Fibroblast of villous mesenchyme (primary cell): ENCODE data around the gene CISD3. TPM values are rescaled to one million over a fixed set of nuclear protein-coding genes. Genes with fewer than 3 reads are reported as not detected.
"Not testable (repeated sequence)": the region's sequence is repeated elsewhere in the genome, so short reads cannot be mapped to it uniquely, and the experiment has no call there.

Experiments used
- DNase-seq: peaks from one replicate; pipeline ENCODE4 v3.0.0-alpha.2; 2010; ENCODE audit warnings: low read depth
- H3K4me3 ChIP-seq: 2 replicates; pipeline ENCODE4 v1.5.1; 2011; ENCODE audit warnings: low read depth, mild to moderate bottlenecking, low read length
- total RNA-seq: library from RNA; depleted of rRNA; stranded (reverse); fragments of >200 nt; gene quantifications from 2 replicates; pipeline ENCODE4 v1.2.3, GENCODE V29; 2012
- TF ChIP-seq, protein P1 (sequence below): IDR thresholded peaks from 2 replicates; pipeline ENCODE4 v1.5.1; 2012; ENCODE audit warnings: low read depth, mild to moderate bottlenecking, low read length; ENCODE audit not compliant: insufficient read depth

Gene CISD3
- total RNA-seq, 1 donor = 2.6 TPM

DNA sequence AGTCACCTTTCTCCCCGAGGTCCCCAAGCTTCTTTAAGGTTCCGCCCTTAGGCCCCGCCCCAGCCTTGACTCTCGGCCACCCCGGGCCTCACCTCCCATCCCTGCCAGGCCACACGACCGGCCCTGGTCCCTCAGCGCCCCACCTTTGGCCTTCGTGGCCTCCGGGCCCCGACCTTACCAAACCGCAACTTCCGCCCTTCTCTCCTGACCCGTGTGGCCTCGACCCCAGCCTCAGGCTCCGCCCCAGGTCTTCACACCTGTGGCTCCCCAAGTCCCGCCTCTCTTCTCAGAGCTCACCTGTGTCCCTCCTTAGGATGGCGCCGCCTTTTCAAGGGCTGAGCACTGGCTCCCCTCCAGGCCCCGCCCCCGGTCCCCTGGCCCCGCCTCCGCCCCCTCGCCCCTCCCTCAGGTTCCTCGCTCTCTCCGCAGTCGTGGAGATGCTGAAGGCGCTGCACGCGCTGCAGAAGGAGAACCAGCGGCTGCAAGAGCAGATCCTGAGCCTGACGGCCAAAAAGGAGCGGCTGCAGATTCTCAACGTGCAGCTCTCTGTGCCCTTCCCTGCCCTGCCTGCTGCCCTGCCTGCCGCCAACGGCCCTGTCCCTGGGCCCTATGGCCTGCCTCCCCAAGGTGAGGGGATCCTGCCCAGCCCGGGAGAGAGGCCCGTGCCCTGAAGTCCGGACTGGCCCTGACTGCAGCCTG is 10.0 kb upstream of the CISD3 start:
- H3K4me3 ChIP-seq = no peak overlapping the region
- no peak for DNase-seq
- TF ChIP-seq, protein P1, sequence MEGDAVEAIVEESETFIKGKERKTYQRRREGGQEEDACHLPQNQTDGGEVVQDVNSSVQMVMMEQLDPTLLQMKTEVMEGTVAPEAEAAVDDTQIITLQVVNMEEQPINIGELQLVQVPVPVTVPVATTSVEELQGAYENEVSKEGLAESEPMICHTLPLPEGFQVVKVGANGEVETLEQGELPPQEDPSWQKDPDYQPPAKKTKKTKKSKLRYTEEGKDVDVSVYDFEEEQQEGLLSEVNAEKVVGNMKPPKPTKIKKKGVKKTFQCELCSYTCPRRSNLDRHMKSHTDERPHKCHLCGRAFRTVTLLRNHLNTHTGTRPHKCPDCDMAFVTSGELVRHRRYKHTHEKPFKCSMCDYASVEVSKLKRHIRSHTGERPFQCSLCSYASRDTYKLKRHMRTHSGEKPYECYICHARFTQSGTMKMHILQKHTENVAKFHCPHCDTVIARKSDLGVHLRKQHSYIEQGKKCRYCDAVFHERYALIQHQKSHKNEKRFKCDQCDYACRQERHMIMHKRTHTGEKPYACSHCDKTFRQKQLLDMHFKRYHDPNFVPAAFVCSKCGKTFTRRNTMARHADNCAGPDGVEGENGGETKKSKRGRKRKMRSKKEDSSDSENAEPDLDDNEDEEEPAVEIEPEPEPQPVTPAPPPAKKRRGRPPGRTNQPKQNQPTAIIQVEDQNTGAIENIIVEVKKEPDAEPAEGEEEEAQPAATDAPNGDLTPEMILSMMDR = no peak

DNA sequence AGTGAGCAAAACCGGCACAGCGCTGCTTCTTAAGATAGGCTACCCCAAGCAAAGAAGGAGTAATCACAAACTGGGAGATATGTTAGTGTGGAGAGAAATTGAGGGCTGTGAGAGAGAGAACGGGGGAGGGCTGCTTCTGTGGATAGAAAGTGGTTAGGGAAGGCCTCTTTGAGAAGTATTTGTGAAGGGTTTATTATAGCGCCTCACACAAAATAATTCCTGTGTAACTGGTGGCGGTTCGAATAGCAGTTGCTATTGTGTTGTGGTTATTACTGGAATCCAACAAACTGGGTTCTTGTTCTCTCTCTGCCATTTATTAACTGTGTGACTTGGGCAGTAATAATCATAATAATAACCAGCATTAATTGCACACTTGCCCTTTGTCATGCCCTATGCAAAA is 9.2 kb upstream of the CISD3 start:
- DNase-seq = no peak
- H3K4me3 ChIP-seq = no peak overlapping the region
- TF ChIP-seq, protein P1 = no peak

DNA sequence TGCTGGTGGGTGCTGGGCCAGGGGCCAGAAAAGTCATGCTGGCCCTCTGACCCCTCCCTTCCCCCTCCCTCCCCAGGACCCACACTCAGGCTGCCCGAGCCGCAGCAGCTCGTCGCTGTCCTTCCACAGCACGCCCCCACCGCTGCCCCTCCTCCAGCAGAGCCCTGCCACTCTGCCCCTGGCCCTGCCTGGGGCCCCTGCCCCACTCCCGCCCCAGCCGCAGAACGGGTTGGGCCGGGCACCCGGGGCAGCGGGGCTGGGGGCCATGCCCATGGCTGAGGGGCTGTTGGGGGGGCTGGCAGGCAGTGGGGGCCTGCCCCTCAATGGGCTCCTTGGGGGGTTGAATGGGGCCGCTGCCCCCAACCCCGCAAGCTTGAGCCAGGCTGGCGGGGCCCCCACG is 8.3 kb upstream of the CISD3 start:
- DNase-seq = no peak
- TF ChIP-seq, protein P1 = no peak
- H3K4me3 ChIP-seq = no peak overlapping the region

DNA sequence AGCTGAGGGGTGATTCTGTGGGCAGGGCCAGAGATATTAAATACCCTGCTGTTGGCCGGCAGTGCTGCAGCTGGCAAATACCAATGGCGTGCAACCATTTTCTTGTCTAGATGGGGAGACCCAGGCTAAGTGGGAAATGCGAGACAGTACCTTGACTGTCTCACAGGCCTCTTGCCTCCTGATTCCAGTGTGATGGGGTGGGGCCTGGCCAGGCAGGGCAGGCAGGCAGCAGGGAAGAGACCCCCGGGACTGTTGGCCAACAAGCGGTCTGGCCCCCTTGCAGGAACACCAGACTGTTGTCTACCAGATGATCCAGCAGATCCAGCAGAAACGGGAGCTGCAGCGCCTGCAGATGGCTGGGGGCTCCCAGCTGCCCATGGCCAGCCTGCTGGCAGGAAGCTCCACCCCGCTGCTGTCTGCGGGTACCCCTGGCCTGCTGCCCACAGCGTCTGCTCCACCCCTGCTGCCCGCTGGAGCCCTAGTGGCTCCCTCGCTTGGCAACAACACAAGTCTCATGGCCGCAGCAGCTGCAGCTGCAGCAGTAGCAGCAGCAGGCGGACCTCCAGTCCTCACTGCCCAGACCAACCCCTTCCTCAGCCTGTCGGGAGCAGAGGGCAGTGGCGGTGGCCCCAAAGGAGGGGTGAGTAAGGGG is 5.7 kb upstream of the CISD3 start:
- TF ChIP-seq, protein P1 = no peak
- H3K4me3 ChIP-seq = no peak overlapping the region
- no peak for DNase-seq

DNA sequence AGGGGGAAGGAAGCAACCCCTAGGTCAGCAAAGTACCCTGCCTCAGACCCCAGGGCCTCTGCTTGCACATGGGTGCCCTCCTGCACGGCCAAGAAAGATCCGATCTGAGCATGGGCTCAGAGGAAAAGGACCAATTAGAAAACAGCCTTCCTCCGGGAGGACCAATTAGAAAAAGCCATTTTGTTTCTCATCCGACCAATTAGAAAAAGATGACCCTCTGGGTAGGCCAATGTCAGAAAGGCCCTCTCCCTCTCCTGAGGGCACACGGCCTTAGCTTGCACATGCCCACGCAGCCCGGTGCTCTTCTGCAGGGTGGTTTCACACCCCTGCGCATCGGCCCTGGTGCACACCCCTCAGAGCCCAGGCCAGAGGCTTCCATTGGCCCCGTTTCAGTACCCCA is 5.1 kb upstream of the CISD3 start:
- TF ChIP-seq, protein P1 = no peak
- no peak overlapping the region for H3K4me3 ChIP-seq
- no peak for DNase-seq

DNA sequence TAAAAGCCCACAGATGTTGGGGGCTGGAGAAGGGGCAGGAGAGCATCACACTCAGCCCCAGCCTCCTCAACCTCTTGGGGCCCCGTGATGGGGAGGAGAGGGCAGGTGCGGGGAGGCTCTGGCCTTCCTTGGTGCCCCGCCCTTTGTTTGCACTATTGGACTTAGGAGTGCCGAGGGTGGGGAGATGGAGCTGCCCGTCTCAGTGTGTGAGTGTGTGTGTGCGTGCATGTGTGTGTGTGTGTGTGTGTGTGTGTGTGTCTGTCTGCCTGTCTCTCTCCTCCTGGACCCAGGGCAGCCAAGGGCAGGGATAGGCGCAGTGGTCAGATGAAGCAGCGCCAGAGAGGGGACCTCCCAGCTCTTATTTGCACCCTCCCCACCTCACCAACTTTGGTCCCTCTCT is 4.0 kb upstream of the CISD3 start:
- not testable (repeated sequence) for DNase-seq, H3K4me3 ChIP-seq

DNA sequence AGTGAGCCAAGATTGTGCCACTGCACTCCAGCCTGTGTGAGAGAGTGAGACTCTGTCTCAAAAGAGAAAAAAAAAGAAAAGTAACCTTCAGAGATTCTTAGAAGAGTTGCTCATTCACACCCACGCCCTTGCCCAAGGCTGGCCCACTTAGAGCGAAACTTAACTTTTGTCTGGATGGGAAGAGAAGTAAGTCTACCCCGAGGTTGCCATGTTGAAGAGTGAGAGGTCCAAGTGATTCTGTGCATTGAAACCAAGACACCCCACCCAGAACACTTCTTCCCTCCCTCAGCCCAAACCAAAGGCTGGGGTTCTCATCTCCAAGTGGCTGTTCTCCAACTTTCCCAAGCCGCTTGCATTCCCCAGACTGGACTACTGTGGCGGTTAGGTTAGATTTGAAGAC is 2.4 kb upstream of the CISD3 start:
- H3K4me3 ChIP-seq = no peak overlapping the region
- TF ChIP-seq, protein P1 = no peak
- DNase-seq = no peak
